GM18508 (cell line): Measurements from ENCODE around the gene C9orf152.
"Not testable (repeated sequence)": the region's sequence is repeated elsewhere in the genome, so short reads cannot be mapped to it uniquely, and the experiment has no call there.

ENCODE experiments used
- ATAC-seq: cut with Tn5 transposase; IDR thresholded peaks from one replicate; pipeline ENCODE4 v1.9.1; 2021; ENCODE audit warnings: moderate number of reproducible peaks; ENCODE audit not compliant: insufficient read depth, unreplicated experiment

C9orf152 gene, protein sequence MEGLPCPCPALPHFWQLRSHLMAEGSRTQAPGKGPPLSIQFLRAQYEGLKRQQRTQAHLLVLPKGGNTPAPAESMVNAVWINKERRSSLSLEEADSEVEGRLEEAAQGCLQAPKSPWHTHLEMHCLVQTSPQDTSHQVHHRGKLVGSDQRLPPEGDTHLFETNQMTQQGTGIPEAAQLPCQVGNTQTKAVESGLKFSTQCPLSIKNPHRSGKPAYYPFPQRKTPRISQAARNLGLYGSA

DNA sequence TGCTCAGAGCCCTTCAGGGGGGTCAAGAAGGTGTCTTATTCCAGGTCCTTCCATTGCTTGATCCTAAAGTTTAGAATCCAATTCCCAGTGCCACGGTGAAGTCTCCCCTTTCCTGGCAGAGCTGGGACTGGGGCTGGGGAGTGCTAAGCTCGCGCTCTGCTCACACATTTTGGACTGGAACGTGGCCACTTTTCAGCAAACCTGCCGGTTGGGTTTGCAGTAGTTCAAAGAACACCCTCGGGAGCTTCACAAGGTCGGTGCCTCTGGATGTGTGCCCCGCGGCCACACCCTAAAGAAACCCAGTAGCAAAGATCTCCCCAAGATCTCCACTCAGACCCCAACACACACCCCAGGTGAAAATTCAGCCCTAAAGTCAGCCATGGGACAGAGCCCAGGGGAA, at the start of gene C9orf152:
Gene C9orf152 (minus strand): TSS at position 129 of the 400 bp plus-strand sequence. CDS start 580 bp downstream, outside the sequence.
- ATAC-seq = no peak

DNA sequence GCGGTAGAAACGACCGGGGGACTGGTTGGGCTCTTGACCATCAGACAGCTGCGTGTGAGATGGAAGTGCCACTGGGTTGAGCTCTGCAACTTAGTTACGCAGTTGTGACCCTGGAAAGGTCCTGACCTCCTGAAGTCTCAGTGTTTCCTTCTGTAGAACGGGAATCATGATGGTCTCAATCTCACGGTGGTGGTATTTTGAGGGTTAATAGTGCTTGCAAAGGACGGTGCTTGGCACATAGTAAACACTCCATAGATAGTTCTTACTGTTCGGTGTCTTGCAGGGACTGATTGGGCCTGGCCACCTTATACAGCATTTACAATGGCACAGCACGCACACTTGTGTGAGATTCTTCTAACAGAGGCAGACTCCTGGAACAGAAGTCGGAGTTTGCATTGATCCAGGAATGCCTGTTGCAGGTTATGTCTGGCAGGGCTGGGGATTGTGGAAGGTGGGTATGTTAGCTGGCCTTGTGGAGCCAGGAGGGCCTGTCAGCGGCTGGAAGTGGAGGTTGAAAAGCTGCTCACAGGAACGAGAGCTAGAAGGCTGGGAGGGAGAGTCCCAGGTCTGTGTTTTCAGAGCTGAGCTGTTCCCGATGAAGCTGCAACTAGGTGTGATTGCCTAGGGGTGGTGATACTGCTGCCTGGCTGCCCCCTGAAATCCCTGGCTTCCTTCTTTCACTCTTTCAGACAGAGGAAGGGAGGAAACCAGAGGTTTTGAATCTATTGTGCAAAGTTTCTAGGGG, 49.3 kb upstream of the C9orf152 start:
- no peak for ATAC-seq

DNA sequence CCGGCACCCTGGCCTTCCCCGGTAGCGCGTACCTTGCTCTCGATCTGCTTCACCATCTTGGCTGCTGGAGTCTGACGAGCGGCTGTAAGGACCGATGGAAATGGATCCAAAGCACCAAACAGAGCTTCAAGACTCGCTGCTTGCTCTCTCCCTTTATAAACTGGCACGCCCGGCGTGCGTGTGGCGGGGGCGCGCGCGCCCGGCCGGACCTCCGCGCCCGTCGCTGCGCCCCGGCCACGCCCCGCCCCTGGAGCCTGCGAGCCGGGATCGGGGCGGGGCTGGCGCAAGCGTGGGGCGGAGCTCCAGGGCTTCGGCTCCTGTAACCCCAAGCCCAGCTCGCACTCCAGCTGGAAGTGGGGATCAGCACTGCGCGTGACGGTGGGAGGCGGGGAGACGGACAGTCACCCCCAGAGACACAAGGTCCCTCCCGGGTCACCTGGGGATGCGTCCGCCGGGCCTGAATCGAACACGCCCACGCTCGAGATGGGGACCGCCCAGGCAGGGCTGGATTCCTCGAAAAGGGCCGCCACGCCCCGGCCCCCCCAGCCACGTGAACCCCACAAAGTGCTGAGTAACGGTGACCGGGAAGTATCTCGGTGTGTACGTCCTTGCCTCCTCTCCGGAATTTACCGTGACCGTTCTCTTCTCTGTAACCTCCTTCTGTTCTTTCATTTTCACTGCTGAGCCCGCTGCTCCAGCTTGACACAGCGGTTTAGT, 48.6 kb upstream of the C9orf152 start, which contains the start of gene TXN:
Gene TXN (minus strand): TSS at position 128 of the 717 bp plus-strand sequence. CDS start 72 bp downstream, at position 56.
- ATAC-seq = peak; percentile 38

DNA sequence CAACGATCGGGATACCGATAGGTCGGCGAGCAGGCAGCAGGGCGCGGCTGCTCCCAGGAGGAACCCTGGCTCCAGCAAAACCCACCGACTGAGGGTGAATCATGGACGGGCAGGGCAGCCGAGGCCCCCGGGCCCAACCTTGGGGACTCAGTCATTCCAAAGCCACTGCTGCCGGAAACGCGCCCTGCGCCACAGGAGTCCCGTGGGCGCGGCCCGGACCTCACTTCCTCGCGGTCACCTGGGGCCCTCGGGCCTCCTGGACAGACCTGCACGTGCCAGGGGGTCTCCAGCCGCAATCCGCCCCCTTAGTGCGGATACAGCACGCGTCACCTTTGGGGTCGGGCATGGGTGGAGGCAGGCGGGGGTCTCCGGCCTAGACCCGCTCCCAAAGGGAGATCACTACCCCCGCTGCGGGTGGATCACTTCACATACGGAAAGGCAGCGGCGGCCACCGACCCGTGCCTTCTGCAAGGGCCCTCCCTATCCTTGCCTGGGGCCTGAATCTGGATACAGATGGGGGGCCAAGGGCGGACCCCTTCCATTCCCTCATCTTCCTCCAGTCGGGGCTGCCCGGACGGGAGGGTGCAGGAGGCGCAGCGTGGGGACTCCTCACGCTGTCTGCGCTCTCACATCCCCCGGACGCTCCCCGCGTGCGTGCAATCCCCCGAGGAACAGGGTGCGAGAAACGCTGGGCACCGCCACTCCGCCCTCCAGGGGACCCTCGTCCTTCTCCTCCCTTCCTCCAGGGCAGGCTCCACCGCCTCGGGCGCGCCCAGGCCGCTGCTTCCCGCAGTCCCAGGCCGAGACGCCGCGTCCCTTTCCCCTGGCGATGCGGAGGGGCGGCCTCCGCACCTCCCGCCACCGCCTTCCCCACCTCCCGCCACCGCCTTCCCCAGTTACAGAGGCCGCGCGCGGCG, 47.8 kb upstream of the C9orf152 start:
- ATAC-seq = peak; percentile 3

DNA sequence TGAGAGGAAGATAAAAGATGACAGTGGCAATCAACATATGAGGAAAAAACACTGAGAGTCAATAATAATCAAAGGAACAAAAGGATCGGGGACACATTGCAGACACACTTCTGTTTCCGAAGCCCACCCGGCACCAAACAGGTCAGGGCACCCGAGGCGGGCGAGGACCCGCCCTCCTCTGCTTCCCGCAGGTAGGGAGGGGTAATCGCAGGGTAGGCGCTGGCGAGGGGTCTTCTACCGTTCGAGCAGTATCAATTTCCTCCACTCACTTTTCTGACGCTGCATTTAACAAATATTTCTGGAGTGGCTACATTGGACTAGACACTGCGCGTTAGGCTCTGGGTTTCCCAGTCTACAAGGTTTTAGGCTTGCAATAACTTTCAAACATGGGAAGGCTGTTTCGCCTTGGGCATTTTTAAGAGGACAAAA, 47.1 kb upstream of the C9orf152 start:
- no peak for ATAC-seq

DNA sequence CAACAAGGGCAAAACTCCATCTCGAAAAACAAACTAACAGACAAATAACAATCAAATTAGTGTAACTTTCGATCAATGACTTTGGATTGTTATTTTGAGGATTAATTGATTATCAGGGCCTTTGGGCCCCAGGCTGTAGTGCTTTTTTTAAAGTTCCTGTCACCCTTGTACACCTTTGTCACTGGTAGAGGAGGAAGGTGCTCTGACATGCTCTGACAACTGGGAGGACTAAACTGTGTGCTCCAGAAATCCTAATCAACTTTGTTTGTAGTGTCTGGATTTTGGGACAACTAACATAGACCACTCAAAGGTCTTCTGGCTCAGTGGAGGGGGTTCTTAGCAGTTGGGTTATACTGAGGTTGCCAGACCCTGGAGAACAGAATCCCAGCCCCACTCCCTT, 46.5 kb upstream of the C9orf152 start:
- ATAC-seq = no peak

DNA sequence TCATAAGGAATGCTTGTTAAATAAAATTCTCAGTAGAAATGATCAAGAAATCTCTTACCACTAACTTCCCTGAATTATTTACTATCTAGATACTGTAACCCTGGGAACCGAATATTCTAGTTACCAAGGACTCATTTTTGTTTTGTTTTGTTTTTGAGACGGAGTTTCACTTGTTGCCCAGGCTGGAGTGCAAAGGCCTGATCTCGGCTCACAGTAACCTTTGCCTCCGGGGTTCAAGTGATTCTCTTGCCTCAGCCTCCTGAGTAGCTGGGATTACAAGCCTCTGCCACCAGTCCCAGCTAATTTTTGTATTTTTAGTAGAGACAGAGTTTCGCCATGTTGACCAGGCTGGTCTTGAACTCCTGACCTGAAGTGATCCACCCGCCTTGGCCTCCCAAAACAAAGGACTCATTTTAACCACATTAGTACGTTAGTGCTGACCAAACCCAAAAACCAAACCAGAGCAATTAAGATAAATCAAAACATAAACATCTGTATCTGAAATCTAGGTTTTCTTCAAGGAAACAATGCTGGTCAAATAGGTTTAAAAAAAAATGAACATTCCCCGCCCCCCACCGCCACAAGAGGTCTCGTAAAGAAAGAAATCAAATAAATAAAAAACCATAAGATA, 44.7 kb upstream of the C9orf152 start:
- ATAC-seq = no peak

DNA sequence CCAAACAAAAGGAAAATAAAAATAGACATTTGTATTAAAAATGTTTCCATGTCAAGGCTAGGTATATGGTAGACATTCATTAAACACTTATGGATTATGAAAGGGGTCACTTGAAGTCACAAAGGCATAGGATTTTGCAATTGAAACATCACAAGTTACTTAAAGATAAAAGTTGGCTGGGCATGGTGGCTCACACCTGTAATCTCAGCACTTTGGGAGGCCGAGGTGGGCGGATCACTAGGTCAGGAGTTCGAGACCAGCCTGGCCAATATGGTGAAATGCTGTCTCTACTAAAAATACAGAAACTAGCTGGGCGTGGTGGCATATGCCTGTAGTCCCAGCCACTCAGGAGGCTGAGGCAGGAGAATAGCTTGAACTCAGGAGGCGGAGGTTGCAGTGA, 43.8 kb upstream of the C9orf152 start:
- ATAC-seq = not testable (repeated sequence)

DNA sequence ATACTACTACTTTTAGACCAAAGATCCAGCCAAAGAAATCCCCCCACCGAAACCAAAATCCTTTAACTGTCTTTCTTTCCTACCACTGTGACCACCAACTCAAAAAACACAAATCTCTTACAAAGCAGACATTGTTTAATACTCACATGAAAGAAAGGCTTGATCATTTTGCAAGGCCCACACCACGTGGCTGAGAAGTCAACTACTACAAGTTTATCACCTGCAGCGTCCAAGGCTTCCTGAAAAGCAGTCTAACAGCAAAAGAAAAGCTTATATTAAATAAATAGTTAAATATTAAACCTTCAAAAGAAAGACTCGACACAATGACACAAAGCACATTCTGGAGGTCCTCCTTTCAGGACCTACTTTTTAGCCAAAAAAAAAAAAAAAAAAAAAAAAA, 43.3 kb upstream of the C9orf152 start:
- no peak for ATAC-seq

DNA sequence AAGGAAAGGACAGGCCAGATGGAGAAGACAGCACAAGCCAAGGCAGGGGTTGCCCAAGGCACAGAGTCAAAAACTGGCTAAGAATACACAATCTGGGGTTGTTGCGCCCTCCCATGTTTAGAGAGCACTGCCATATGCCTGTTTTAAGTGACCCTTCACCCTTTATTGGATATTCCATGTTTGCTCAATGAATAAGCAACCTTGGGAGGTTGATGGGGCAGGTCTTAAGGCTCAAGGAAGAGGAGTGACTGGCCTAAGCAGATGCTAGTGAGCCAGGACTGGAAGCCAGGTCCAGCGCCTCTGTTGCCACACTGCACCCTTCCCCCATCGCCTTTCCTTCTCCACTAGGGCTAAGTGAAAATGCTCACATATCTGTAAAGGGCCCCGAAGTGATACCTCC, 41.6 kb upstream of the C9orf152 start:
- no peak for ATAC-seq

DNA sequence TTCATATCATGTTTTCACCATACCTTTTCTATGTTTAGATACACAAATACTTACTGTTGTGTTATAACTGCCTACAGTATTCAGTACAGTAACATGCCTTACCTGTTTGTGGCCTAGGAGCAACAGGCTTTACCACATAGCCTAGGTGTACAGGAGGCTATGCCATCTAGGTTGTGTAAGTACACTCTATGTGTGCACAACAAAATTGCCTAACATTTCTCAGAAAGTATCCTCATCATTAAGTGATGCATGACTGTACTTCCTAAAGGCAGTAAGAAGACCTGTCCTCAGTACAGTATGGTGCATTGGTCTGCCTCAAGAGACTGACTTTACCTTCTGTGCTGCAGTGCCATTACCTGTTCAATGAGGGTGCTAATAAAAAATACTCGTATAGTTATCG, 40.4 kb upstream of the C9orf152 start:
- ATAC-seq = no peak

DNA sequence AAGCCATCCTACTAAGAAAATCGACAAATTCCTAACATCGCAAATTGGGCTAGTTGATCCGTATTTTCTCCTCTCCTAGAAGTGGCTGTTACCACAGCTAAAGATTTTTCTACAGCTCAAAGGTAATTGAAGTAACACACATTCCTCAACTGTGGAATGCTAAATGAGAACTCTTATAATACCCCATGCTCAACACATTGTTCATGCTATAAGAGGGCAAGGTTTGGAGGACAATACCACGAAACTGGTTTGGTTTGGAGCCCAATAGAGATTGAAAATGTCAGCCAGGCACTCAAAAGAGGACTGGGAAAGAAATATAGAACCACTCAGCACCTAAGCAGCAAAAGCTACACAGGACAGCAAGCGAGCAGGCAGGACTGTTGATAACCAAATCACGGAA, 38.3 kb upstream of the C9orf152 start:
- no peak for ATAC-seq

DNA sequence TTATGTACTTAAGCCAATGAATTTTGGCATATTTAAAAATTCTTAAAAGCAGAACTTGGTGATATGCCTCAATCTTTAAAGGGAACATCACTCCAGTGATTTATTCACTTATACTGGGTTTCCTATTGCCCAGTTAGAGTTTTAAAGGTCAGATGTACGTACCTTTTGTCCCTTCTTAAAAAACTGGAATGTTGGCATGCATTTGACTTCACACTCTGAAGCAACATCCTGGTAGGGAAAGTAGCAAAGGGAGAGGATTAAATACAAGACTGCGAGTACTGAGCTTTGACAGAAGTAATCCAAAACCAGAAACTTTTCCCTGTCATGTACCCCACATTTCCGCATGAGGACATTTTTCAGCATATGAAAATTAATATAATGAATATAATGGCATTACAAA, 36.7 kb upstream of the C9orf152 start:
- no peak for ATAC-seq

DNA sequence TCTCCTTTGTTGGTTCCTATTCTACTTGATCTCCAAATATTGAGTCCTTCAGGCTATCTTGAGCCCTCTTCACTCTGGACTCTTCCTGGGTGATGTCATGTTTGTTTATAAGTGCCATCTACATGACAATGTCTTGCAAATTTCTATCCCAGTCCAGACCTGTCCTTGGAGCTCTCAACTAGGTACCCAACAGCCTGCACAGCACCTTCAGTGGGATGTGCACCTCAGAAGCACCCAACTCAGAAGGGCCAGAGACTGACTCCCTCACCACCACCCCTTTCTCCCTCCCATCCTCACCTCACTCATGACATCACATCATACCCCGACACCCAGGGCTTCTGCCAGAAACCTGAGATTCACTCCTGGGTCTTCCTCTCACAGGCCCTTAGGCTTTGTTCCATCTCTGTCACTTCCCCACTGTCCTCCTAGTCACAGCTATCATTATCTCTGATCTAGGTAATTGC, 33.9 kb upstream of the C9orf152 start:
- no peak for ATAC-seq

DNA sequence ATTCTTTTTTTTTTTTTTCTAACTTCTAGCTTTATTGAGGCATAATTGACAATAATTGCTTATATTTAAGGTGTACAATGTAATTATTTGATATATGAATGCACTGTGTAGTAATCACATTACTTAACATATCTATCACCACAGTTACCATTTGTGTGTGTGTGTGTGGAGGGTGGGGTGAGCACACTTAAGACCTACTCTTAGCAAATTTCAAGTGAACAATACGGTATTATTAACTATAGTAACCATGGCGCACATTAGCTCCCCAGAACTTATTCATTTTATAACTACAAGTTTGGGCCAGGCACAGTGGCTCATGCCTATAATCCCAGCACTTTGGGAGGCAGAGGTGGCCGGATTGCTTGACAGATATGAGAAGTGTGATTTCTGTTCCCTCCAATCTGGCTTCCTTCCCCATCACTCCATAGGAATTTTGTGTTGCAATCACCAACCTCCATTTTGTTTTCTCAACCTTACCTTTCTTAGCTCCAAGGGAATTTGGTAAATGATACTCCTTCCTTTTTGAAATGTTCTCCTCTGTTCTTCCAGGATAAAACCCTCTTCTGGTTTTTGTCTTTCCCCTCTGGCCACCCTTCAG, 33.4 kb upstream of the C9orf152 start:
- no peak for ATAC-seq

DNA sequence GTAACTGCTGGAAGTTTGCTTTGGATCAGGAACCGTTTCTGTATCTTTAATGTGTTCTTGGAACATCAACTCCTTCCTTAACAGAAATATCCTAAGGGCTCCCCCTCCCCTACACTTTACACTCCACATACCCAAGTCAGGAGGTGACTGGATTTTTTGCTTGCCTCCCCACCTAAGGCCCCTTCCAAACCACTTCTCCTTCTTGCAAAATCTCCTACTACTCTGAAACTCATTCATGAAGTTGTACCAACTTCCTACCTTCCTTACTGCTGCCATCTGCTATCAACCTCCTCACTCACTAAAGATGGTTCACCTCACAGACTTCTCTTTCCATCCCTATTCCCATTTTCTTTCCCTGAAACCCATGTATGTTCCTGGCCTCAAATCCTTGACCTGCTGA, 32.2 kb upstream of the C9orf152 start:
- ATAC-seq = no peak

DNA sequence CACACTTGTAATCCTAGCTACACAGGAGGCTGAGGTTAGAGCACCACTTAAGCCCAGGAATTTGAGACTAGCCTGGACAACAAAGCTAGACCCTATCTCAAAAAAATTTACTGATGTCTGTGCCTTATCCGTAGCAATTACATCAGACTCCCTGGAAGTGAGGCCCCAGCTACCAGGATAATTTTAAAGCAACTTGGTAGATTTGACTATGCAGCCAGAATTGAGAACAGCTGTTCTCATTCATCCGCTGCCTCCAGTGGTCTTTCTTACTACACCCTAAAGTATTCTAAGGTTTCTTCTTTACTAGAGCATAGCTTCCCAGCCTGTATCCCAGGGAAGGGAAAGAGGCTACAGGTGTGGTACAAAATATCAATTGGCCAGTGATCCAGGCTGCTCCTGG, 20.4 kb upstream of the C9orf152 start:
- ATAC-seq = no peak

DNA sequence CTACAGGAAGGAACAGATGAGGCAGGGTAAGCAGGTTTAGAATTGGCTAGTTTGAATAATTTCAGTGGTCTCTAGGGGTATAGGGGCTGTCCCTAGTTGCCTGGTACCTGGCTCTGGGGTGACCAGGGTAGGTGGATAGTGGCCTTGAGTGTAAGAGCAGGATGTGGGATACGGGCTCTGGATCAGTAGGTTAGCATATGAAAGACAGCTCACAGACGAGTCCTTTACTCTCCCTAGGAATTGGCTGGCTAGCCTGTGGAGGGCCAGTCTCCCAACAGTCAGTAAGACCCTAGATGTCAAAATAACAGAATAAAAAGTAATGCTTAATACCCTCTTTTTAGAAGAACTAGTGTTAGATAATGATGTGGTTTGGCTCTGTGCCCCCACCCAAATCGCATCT, 16.6 kb upstream of the C9orf152 start:
- no peak for ATAC-seq

DNA sequence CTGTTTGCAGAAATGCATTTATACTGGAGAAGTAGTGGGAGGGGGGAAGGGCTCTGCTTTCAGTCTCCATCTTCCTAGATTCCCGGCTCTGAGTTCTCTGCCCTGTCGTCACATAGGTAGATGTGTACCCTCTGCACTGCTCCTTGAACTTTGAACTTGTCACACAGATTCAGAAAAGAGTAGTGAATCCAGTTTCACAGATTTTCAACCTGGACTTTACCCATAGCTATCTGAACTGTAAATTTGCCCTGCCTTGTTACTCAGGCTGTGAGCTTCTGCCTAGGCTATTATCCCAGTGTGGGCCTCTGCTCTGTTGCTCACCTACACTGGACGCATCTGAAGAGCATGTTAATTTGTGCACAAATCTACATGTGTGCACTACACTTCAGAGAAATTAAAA, 12.8 kb upstream of the C9orf152 start:
- ATAC-seq = no peak
